Measurements from ENCODE around the gene LIN28B. TPM values are rescaled to one million over a fixed set of nuclear protein-coding genes. Genes with fewer than 3 reads are reported as not detected.

LIN28B gene
- total RNA-seq, 1 donor from 2014 or later: not detected

DNA sequence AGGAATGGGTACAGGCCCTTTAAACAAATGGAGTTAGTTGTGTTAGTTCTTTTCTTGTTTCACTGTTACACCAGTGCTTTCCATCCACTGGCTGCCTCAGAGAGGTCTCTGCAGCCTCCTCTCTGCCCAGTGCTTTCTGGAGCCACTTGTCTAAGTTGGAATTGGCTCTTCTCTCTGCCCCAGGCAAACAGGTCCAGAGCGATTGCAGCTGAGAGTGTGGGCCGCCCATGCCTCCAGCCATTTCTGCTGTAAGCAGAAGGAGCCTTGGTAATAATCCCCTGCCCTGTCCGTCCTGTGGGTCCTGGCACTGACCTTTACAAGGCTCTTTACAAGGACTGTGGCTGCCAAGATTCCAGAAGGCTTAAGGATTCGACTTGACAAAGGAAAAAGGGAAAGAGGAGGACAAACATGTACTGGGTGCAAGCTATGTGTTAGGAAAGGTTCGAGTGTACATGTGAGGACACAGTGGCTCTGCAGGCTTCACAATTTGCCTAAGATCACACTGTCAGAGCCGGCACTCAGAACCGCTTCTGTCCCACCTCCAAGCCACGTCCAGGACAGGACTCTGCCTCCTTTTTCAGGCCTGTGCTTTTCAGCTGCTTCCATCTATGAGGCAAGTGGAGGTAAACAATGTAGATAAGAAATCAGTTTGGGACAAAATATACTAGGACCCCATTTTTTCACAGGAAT, 134.4 kb downstream of the LIN28B start:
- no peak overlapping the region for H3K27ac Mint-ChIP-seq (ENCODE audit: unreplicated experiment)
- peaks cover 1% of the 10 kb centered on the region for H3K27me3 Mint-ChIP-seq (ENCODE audit: low read depth)
- TF ChIP-seq, protein P1, sequence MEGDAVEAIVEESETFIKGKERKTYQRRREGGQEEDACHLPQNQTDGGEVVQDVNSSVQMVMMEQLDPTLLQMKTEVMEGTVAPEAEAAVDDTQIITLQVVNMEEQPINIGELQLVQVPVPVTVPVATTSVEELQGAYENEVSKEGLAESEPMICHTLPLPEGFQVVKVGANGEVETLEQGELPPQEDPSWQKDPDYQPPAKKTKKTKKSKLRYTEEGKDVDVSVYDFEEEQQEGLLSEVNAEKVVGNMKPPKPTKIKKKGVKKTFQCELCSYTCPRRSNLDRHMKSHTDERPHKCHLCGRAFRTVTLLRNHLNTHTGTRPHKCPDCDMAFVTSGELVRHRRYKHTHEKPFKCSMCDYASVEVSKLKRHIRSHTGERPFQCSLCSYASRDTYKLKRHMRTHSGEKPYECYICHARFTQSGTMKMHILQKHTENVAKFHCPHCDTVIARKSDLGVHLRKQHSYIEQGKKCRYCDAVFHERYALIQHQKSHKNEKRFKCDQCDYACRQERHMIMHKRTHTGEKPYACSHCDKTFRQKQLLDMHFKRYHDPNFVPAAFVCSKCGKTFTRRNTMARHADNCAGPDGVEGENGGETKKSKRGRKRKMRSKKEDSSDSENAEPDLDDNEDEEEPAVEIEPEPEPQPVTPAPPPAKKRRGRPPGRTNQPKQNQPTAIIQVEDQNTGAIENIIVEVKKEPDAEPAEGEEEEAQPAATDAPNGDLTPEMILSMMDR (IDR thresholded peaks at IDR 0.05): no peak
- no peaks in the 10 kb centered on the region for H3K4me1 Mint-ChIP-seq (ENCODE audit: low read depth)
- H3K36me3 Mint-ChIP-seq (ENCODE audit: low read depth): no peaks in the 10 kb centered on the region
- no peaks in the 10 kb centered on the region for H3K9me3 Mint-ChIP-seq (ENCODE audit: low read depth)
- no peak overlapping the region for H3K4me3 Mint-ChIP-seq (ENCODE audit: unreplicated experiment)
- no peak for DNase-seq (ENCODE audit: low spot score)

DNA sequence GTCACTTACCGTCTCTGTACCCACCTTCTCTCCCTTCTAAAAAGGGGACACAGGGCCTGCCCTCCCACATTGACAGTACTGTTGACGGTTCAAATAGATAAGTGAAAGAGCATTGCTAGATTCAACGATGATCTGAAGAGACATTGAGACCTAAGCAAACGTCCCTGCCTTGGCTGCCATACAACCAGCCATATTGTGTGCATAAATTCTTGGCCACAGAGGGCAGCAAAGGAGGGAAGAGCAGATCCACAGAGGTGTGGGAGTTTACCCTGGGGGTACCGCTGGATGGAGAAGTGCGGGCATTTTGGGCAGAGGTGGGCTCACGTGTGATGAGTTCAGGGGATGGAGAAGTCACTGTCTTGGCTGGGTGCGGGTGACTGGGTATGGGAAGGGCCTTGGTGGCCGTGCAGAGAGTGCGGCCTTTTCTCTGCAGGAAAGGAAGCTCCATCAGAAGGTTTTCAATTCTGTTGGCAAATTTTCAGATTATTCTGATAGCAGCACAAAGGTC, 137.3 kb downstream of the LIN28B start:
- Mint-ChIP-seq H3K27ac (ENCODE audit: unreplicated experiment) (no peak overlapping the region), H3K4me1 (ENCODE audit: low read depth) (no peaks in the 10 kb centered on the region), H3K4me3 (ENCODE audit: unreplicated experiment) (no peak overlapping the region), H3K36me3 (ENCODE audit: low read depth) (peaks cover 4% of the 10 kb centered on the region), H3K27me3 (ENCODE audit: low read depth) (no peaks in the 10 kb centered on the region), H3K9me3 (ENCODE audit: low read depth) (no peaks in the 10 kb centered on the region)
- DNase-seq (ENCODE audit: low spot score): no peak
- TF ChIP-seq, protein P1 (IDR thresholded peaks at IDR 0.05): peak; percentile 27

DNA sequence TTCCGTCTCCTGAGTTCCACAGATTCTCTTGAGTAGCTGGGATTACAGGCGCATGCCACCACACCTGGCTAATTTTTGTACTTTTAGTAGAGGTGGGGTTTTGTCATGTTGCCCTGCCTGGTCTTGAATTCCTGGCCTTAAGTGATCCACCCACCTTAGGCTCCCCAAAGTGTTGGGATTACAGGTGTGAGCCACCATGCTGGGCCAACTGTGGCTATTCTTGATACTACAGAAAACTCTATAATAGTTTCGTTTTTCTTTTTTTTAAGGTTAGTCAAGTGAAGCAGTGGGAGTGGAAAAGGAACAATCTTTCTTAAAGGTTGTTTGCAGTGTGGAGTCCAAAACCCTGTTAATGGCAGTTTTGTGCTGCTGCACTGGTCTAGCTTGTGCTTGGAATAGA, 138.2 kb downstream of the LIN28B start:
- Mint-ChIP-seq H3K27ac (ENCODE audit: unreplicated experiment) (no peak overlapping the region), H3K27me3 (ENCODE audit: low read depth) (no peaks in the 10 kb centered on the region), H3K4me1 (ENCODE audit: low read depth) (no peaks in the 10 kb centered on the region), H3K36me3 (ENCODE audit: low read depth) (peaks cover 6% of the 10 kb centered on the region), H3K4me3 (ENCODE audit: unreplicated experiment) (no peak overlapping the region), H3K9me3 (ENCODE audit: low read depth) (no peaks in the 10 kb centered on the region)
- TF ChIP-seq, protein P1 (IDR thresholded peaks at IDR 0.05): no peak
- no peak for DNase-seq (ENCODE audit: low spot score)

GRCh38 chr6:105097288-105097687, 140.4 kb downstream of the LIN28B start:
- Mint-ChIP-seq H3K27me3 (ENCODE audit: low read depth) (no peaks in the 10 kb centered on the region), H3K9me3 (ENCODE audit: low read depth) (no peaks in the 10 kb centered on the region), H3K36me3 (ENCODE audit: low read depth) (peaks cover 10% of the 10 kb centered on the region), H3K4me1 (ENCODE audit: low read depth) (no peaks in the 10 kb centered on the region), H3K4me3 (ENCODE audit: unreplicated experiment) (no peak overlapping the region), H3K27ac (ENCODE audit: unreplicated experiment) (no peak overlapping the region)
- TF ChIP-seq, protein P1 (IDR thresholded peaks at IDR 0.05): no peak
- no peak for DNase-seq (ENCODE audit: low spot score)

DNA sequence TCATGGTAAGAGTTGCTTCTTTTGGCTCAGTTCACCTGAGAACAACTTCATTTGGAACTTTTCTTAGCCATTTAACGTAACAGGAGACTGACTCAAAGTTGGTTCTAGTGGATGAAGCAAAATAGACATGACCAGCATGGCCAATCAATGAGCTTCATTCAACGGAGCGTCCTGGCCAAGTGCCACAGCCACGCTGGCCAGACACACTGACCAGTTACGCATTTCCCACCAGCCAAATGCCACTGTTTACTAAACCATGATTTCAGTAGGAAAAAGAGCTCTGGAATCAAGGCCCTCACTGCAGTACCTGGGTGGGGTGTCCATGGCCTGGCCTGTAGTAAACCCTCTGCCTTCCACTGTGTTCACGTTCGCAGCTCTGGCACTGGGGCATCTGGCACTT, 142.5 kb downstream of the LIN28B start:
- Mint-ChIP-seq H3K4me1 (ENCODE audit: low read depth) (no peaks in the 10 kb centered on the region), H3K36me3 (ENCODE audit: low read depth) (peaks cover 14% of the 10 kb centered on the region), H3K9me3 (ENCODE audit: low read depth) (no peaks in the 10 kb centered on the region), H3K27ac (ENCODE audit: unreplicated experiment) (no peak overlapping the region), H3K4me3 (ENCODE audit: unreplicated experiment) (no peak overlapping the region), H3K27me3 (ENCODE audit: low read depth) (no peaks in the 10 kb centered on the region)
- DNase-seq (ENCODE audit: low spot score): no peak
- TF ChIP-seq, protein P1 (IDR thresholded peaks at IDR 0.05): no peak

All from chondrocyte (in vitro differentiated cells).